Sigmoid colon (tissue), 3 donors: ENCODE measurements around the gene SLCO2A1.

Experiments
- CTCF ChIP-seq, 4 experiments: fragments of 450-650 bp in 3 of 4; fragments of 200-600 bp in 1 of 4; IDR thresholded peaks; one replicate each; pipeline ENCODE4 v1.5.1; 2016 to 2019; ENCODE audit warnings: antibody characterized with exemption in 4 of 4, mild to moderate bottlenecking in 3 of 4, moderate library complexity in 2 of 4
- POLR2A ChIP-seq, 2 donors: fragments of 450-650 bp; IDR thresholded peaks; one replicate each; pipeline ENCODE4 v1.6.1; 2016; ENCODE audit warnings: antibody characterized with exemption in 2 of 2, mild to moderate bottlenecking in 2 of 2, moderate library complexity in 2 of 2

- no peak for TF ChIP-seq CTCF (IDR thresholded peaks at IDR 0.05)
- no peak for TF ChIP-seq POLR2A (IDR thresholded peaks at IDR 0.05)
Measured at GRCh38 chr3:133887074-133887802, 142.5 kb downstream of the SLCO2A1 start.
